Stimulated activated CD4-positive, alpha-beta T cell treated with anti-CD3 and anti-CD28 coated beads, Interleukin-15, amount 100 ng/mL, for 24 hours (primary cell): ENCODE results near the gene HMCN1.
"Not testable (repeated sequence)": the region's sequence is repeated elsewhere in the genome, so short reads cannot be mapped to it uniquely, and the experiment has no call there.

Source experiments
- DNase-seq: peaks from one replicate; pipeline ENCODE4 v3.0.0-alpha.2; 2020

Gene HMCN1

GRCh38 chr1:185742403-185742802, 8.2 kb downstream of the HMCN1 start:
- DNase-seq: no peak

- DNase-seq: no peak
Observed at GRCh38 chr1:185745165-185745564, 11.0 kb downstream of the HMCN1 start.

- no peak for DNase-seq
Observed at GRCh38 chr1:185759061-185759460, 24.9 kb downstream of the HMCN1 start.

GRCh38 chr1:185761841-185762240, 27.6 kb downstream of the HMCN1 start:
- DNase-seq: no peak

GRCh38 chr1:185767508-185768120, 33.4 kb downstream of the HMCN1 start:
- DNase-seq: no peak

GRCh38 chr1:185768371-185768770, 34.2 kb downstream of the HMCN1 start:
- no peak for DNase-seq

- DNase-seq: no peak
Observed at GRCh38 chr1:185769136-185769535, 34.9 kb downstream of the HMCN1 start.

- no peak for DNase-seq
Observed at GRCh38 chr1:185774394-185774793, 40.2 kb downstream of the HMCN1 start.

GRCh38 chr1:185775501-185775900, 41.3 kb downstream of the HMCN1 start:
- no peak for DNase-seq

GRCh38 chr1:185776522-185776921, 42.3 kb downstream of the HMCN1 start:
- no peak for DNase-seq

- not testable (repeated sequence) for DNase-seq
Observed at GRCh38 chr1:185783860-185784259, 49.7 kb downstream of the HMCN1 start.

- DNase-seq: no peak
Observed at GRCh38 chr1:185785586-185785985, 51.4 kb downstream of the HMCN1 start.

- DNase-seq: no peak
Observed at GRCh38 chr1:185786524-185786923, 52.3 kb downstream of the HMCN1 start.

- no peak for DNase-seq
Observed at GRCh38 chr1:185787238-185787637, 53.0 kb downstream of the HMCN1 start.

GRCh38 chr1:185788386-185788785, 54.2 kb downstream of the HMCN1 start:
- DNase-seq: no peak

- DNase-seq: no peak
Observed at GRCh38 chr1:185789501-185790193, 55.5 kb downstream of the HMCN1 start.

GRCh38 chr1:185790194-185790735, 56.1 kb downstream of the HMCN1 start:
- no peak for DNase-seq

GRCh38 chr1:185792040-185792439, 57.8 kb downstream of the HMCN1 start:
- DNase-seq: no peak

GRCh38 chr1:185794495-185794894, 60.3 kb downstream of the HMCN1 start:
- DNase-seq: not testable (repeated sequence)

GRCh38 chr1:185795181-185795580, 61.0 kb downstream of the HMCN1 start:
- DNase-seq: no peak

- no peak for DNase-seq
Observed at GRCh38 chr1:185798505-185798904, 64.3 kb downstream of the HMCN1 start.

GRCh38 chr1:185803241-185803640, 69.0 kb downstream of the HMCN1 start:
- no peak for DNase-seq

GRCh38 chr1:185804206-185804605, 70.0 kb downstream of the HMCN1 start:
- DNase-seq: no peak

- DNase-seq: no peak
Observed at GRCh38 chr1:185804608-185805007, 70.4 kb downstream of the HMCN1 start.

- no peak for DNase-seq
Observed at GRCh38 chr1:185807275-185807674, 73.1 kb downstream of the HMCN1 start.
